Mesendoderm (in vitro differentiated cells): Measurements from ENCODE around the gene TEX101.
"Not testable (repeated sequence)": the region's sequence is repeated elsewhere in the genome, so short reads cannot be mapped to it uniquely, and the experiment has no call there.

ENCODE experiments used
- DNase-seq: peaks from one replicate; pipeline ENCODE4 v3.0.0; 2013
- H2AK5ac ChIP-seq: 2 replicates; pipeline ENCODE4 v1.6.1; 2013; ENCODE audit warnings: low read length, inconsistent platforms
- H2BK120ac ChIP-seq: 2 replicates; pipeline ENCODE4 v1.6.1; 2013; ENCODE audit warnings: low read depth, mild to moderate bottlenecking, low read length, moderate library complexity, mixed read lengths
- H2BK15ac ChIP-seq: replicated peaks from 2 replicates; pipeline ENCODE4 v1.6.1; 2013; ENCODE audit warnings: low read depth, mild to moderate bottlenecking, moderate library complexity
- H2BK5ac ChIP-seq: 2 replicates; pipeline ENCODE4 v1.6.1; 2013; ENCODE audit warnings: low read length, inconsistent platforms
- H3K18ac ChIP-seq: 2 replicates; pipeline ENCODE4 v1.6.1; 2013; ENCODE audit warnings: mild to moderate bottlenecking, low read length, mixed read lengths
- H3K23ac ChIP-seq: one replicate; pipeline ENCODE4 v1.6.1; 2013; ENCODE audit warnings: low read length
- H3K27ac ChIP-seq: 2 replicates; pipeline ENCODE4 v1.5.1; 2013; ENCODE audit warnings: low read depth, mild to moderate bottlenecking, inconsistent platforms, low read length, moderate library complexity
- H3K27me3 ChIP-seq: 2 replicates; pipeline ENCODE4 v1.6.1; 2013; ENCODE audit warnings: low read length, control low read depth, mild to moderate bottlenecking, inconsistent platforms; ENCODE audit not compliant: insufficient read depth, poor library complexity
- H3K36me3 ChIP-seq: 2 replicates; pipeline ENCODE4 v1.6.1; 2013; ENCODE audit warnings: low read length, inconsistent platforms; ENCODE audit not compliant: control insufficient read depth, insufficient read depth
- H3K4ac ChIP-seq: one replicate; pipeline ENCODE4 v1.6.1; 2013; ENCODE audit warnings: low read depth, mild to moderate bottlenecking, low read length, moderate library complexity
- H3K4me1 ChIP-seq: 2 replicates; pipeline ENCODE4 v1.6.1; 2013; ENCODE audit warnings: low read depth, low read length, inconsistent platforms; ENCODE audit not compliant: control insufficient read depth
- H3K4me2 ChIP-seq: 2 replicates; pipeline ENCODE4 v1.6.1; 2013; ENCODE audit warnings: low read length
- H3K4me3 ChIP-seq: 2 replicates; pipeline ENCODE4 v1.5.1; 2013; ENCODE audit warnings: mild to moderate bottlenecking, low read length
- H3K56ac ChIP-seq: one replicate; pipeline ENCODE4 v1.6.1; 2013; ENCODE audit warnings: low read length
- H3K79me1 ChIP-seq: 2 replicates; pipeline ENCODE4 v1.6.1; 2013; ENCODE audit warnings: low read length, inconsistent platforms
- H3K79me2 ChIP-seq: 2 replicates; pipeline ENCODE4 v1.6.1; 2013; ENCODE audit warnings: mild to moderate bottlenecking, low read length; ENCODE audit not compliant: control insufficient read depth, insufficient read depth
- H3K9ac ChIP-seq: 2 replicates; pipeline ENCODE4 v1.6.1; 2013; ENCODE audit warnings: low read length, inconsistent platforms
- H4K5ac ChIP-seq: one replicate; pipeline ENCODE4 v1.6.1; 2013; ENCODE audit warnings: low read length
- H4K8ac ChIP-seq: one replicate; pipeline ENCODE4 v1.6.1; 2013; ENCODE audit warnings: low read depth, mild to moderate bottlenecking, control low read depth, low read length, moderate library complexity
- WGBS: extraction: QIAGEN DNeasy Blood & Tissue Kit; methylation state at CpG from one replicate; pipeline ENCODE4 v1.1.7; 2013; ENCODE audit warnings: low lambda C conversion rate, missing lambda C conversion rate; ENCODE audit not compliant: insufficient coverage; ENCODE audit errors: extremely low coverage; 5-methylcytosine and 5-hydroxymethylcytosine counted together

The TEX101 gene

DNA sequence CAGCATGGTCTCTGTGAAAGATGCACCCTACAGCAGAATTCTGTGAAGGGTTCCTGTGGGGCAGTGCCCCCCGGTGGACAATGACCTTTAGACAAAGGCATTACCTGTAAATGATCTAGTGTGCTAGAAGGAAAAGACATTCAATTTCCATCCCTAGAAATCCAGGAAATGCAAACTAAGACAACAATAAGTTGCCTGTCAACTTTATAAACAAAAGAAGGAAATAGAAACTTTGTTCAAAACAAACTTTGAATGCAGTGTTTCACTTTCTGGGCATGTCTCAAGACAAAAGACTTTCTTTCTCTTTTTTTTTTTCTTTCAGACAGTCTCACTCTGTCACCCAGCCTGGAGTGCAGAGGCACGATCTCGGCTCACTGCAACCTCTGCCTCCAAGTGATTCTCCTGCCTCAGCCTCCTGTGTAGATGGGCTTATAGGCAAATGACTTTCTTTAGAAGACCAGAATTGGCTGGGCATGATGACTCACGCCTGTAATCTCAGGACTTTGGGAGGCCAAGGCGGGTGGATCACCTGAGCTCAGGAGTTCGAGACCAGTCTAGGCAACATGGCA, 15.5 kb downstream of the TEX101 start:
- Histone ChIP-seq H3K9ac (no peak overlapping the region), H3K56ac (no peak overlapping the region), H2BK5ac (no peak overlapping the region), H3K36me3 (no peaks in the 10 kb centered on the region), H4K5ac (no peak overlapping the region), H2BK120ac (no peak overlapping the region), H2BK15ac (no peak overlapping the region), H3K4me1 (no peaks in the 10 kb centered on the region), H3K18ac (no peak overlapping the region), H3K23ac (no peak overlapping the region), H3K4me2 (no peak overlapping the region), H4K8ac (no peak overlapping the region), H3K79me1 (no peaks in the 10 kb centered on the region), H3K4me3 (no peak overlapping the region), H3K79me2 (no peaks in the 10 kb centered on the region), H2AK5ac (no peak overlapping the region), H3K27me3 (no peaks in the 10 kb centered on the region), H3K4ac (no peak overlapping the region), H3K27ac (no peak overlapping the region)
- no CpG with 5 or more reads among the region's 6 CpGs for WGBS
- peak; percentile 40 for DNase-seq

DNA sequence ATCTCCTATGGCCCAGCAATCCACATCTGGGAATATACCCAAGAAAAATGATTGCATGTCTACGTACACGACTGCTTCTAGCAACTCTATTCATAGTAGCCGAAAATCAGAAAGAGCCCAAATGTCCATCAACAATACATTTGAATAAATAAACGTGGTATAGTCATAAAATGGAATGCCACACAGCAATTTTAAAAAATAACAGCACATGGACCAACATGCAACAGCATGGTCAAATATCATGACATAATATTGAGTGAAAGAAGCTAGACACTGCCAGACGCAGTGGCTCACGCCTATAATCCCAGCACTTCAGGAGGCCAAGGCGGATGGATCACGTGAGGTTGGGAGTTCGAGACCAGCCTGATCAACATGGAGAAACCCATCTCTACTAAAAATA, 16.3 kb downstream of the TEX101 start:
- no CpG with 5 or more reads among the region's 9 CpGs for WGBS

GRCh38 chr19:43433358-43433673, 18.6 kb downstream of the TEX101 start:
- H2AK5ac ChIP-seq = no peak overlapping the region
- no peak overlapping the region for H3K4me3 ChIP-seq
- H4K5ac ChIP-seq = no peak overlapping the region
- no peak overlapping the region for H3K9ac ChIP-seq
- H3K79me2 ChIP-seq = no peaks in the 10 kb centered on the region
- WGBS = no CpG with 5 or more reads among the region's 2 CpGs
- H2BK15ac ChIP-seq = no peak overlapping the region
- H3K27me3 ChIP-seq = no peaks in the 10 kb centered on the region
- H3K23ac ChIP-seq = no peak overlapping the region
- H2BK5ac ChIP-seq = no peak overlapping the region
- no peaks in the 10 kb centered on the region for H3K79me1 ChIP-seq
- DNase-seq = no peak
- no peaks in the 10 kb centered on the region for H3K36me3 ChIP-seq
- H3K27ac ChIP-seq = no peak overlapping the region
- H3K56ac ChIP-seq = no peak overlapping the region
- H2BK120ac ChIP-seq = no peak overlapping the region
- no peak overlapping the region for H3K4me2 ChIP-seq
- H3K4me1 ChIP-seq = no peaks in the 10 kb centered on the region
- no peak overlapping the region for H4K8ac ChIP-seq
- H3K18ac ChIP-seq = no peak overlapping the region
- no peak overlapping the region for H3K4ac ChIP-seq

More for the DNA sequence above, 16.3 kb downstream of the TEX101 start:
- no peak overlapping the region for H3K4me2 ChIP-seq
- H3K79me1 ChIP-seq = no peaks in the 10 kb centered on the region
- no peaks in the 10 kb centered on the region for H3K36me3 ChIP-seq
- H2BK5ac ChIP-seq = no peak overlapping the region
- H3K4me3 ChIP-seq = no peak overlapping the region
- no peak overlapping the region for H3K23ac ChIP-seq
- no peak overlapping the region for H2BK15ac ChIP-seq
- DNase-seq = no peak
- H4K5ac ChIP-seq = no peak overlapping the region
- no peaks in the 10 kb centered on the region for H3K27me3 ChIP-seq
- no peak overlapping the region for H3K18ac ChIP-seq
- no peak overlapping the region for H4K8ac ChIP-seq
- no peak overlapping the region for H3K56ac ChIP-seq
- H3K27ac ChIP-seq = no peak overlapping the region
- H3K9ac ChIP-seq = no peak overlapping the region
- H3K4me1 ChIP-seq = no peaks in the 10 kb centered on the region
- no peak overlapping the region for H3K4ac ChIP-seq
- H3K79me2 ChIP-seq = no peaks in the 10 kb centered on the region
- H2BK120ac ChIP-seq = no peak overlapping the region
- H2AK5ac ChIP-seq = no peak overlapping the region

GRCh38 chr19:43433689-43434088, 19.0 kb downstream of the TEX101 start:
- no peak overlapping the region for H3K4ac ChIP-seq
- H3K27me3 ChIP-seq = no peaks in the 10 kb centered on the region
- H3K4me2 ChIP-seq = no peak overlapping the region
- H4K8ac ChIP-seq = no peak overlapping the region
- H3K79me1 ChIP-seq = no peaks in the 10 kb centered on the region
- no CpG with 5 or more reads among the region's 6 CpGs for WGBS
- H3K56ac ChIP-seq = no peak overlapping the region
- H3K23ac ChIP-seq = no peak overlapping the region
- no peak overlapping the region for H3K27ac ChIP-seq
- no peak overlapping the region for H3K9ac ChIP-seq
- no peak overlapping the region for H2BK5ac ChIP-seq
- no peak overlapping the region for H2BK15ac ChIP-seq
- no peak overlapping the region for H2AK5ac ChIP-seq
- no peaks in the 10 kb centered on the region for H3K36me3 ChIP-seq
- no peak overlapping the region for H2BK120ac ChIP-seq
- no peak overlapping the region for H4K5ac ChIP-seq
- H3K4me3 ChIP-seq = no peak overlapping the region
- H3K79me2 ChIP-seq = no peaks in the 10 kb centered on the region
- no peak for DNase-seq
- H3K18ac ChIP-seq = no peak overlapping the region
- H3K4me1 ChIP-seq = no peaks in the 10 kb centered on the region

- Histone ChIP-seq H3K56ac (no peak overlapping the region), H3K23ac (no peak overlapping the region), H4K5ac (no peak overlapping the region), H3K36me3 (no peaks in the 10 kb centered on the region), H3K79me2 (no peaks in the 10 kb centered on the region), H3K4me1 (no peaks in the 10 kb centered on the region), H3K18ac (no peak overlapping the region), H2BK5ac (no peak overlapping the region), H3K27me3 (no peaks in the 10 kb centered on the region), H3K79me1 (no peaks in the 10 kb centered on the region), H3K4ac (no peak overlapping the region), H2AK5ac (no peak overlapping the region), H4K8ac (no peak overlapping the region), H2BK15ac (no peak overlapping the region), H3K9ac (no peak overlapping the region), H3K27ac (no peak overlapping the region), H3K4me3 (no peak overlapping the region), H2BK120ac (no peak overlapping the region), H3K4me2 (no peak overlapping the region)
- WGBS = no CpG with 5 or more reads among the region's 3 CpGs
- no peak for DNase-seq
Measured at GRCh38 chr19:43435775-43436174, 21.1 kb downstream of the TEX101 start.

GRCh38 chr19:43437284-43437683, 22.6 kb downstream of the TEX101 start:
- H2BK15ac ChIP-seq, H3K4me2 ChIP-seq, H3K56ac ChIP-seq, H3K9ac ChIP-seq, H3K79me2 ChIP-seq, H2BK120ac ChIP-seq, H3K36me3 ChIP-seq, H3K4ac ChIP-seq, H3K27me3 ChIP-seq, DNase-seq, H2AK5ac ChIP-seq, H4K8ac ChIP-seq, H3K4me1 ChIP-seq, H3K23ac ChIP-seq, H3K18ac ChIP-seq, H4K5ac ChIP-seq, H3K4me3 ChIP-seq, H2BK5ac ChIP-seq, H3K79me1 ChIP-seq, H3K27ac ChIP-seq: not testable (repeated sequence)
- WGBS = no CpG with 5 or more reads among the region's 11 CpGs
